ENCODE results near the gene CD209. TPM values are rescaled to one million over a fixed set of nuclear protein-coding genes. Genes with fewer than 3 reads are reported as not detected.
"Not testable (repeated sequence)": the region's sequence is repeated elsewhere in the genome, so short reads cannot be mapped to it uniquely, and the experiment has no call there.

CD209 gene
- total RNA-seq: not detected in 2 replicates

- Mint-ChIP-seq H3K27ac (no peak within 1 kb of the TSS), H3K36me3 (ENCODE audit: low read depth) (no peaks in the 10 kb centered on the region), H3K4me1 (peaks cover 2% of the 10 kb centered on the region), H3K4me3 (no peak within 1 kb of the TSS), H3K9me3 (peaks cover 18% of the 10 kb centered on the region), H3K27me3 (peaks cover 4% of the 10 kb centered on the region)
- no peak for DNase-seq
- intact Hi-C loops (cut with micrococcal nuclease): no loop called here
Measured at GRCh38 chr19:7746903-7747884, at the start of gene CD209. Gene CD209 (minus strand): TSS chr19:7747534. CDS start chr19:7747511, 23 bp downstream.

- no peak overlapping the region for H3K4me3 Mint-ChIP-seq
- H3K4me1 Mint-ChIP-seq: peaks cover 4% of the 10 kb centered on the region
- no peaks in the 10 kb centered on the region for H3K9me3 Mint-ChIP-seq
- intact Hi-C loops (cut with micrococcal nuclease): loop anchor here (10.0 kb wide), 1 partner anchor 61 kb away; the partner anchor contains the start of gene CLEC4G
- no peaks in the 10 kb centered on the region for H3K36me3 Mint-ChIP-seq (ENCODE audit: low read depth)
- no peak for DNase-seq
- H3K27ac Mint-ChIP-seq: no peak overlapping the region
- H3K27me3 Mint-ChIP-seq: peaks cover 39% of the 10 kb centered on the region
Measured at GRCh38 chr19:7795555-7796161, 48.3 kb upstream of the CD209 start.

- H3K4me3 Mint-ChIP-seq: no peak overlapping the region
- intact Hi-C loops (cut with micrococcal nuclease): loop anchor here (10.0 kb wide), 1 partner anchor 59 kb away; the partner anchor contains the start of gene CLEC4G
Measured at GRCh38 chr19:7793493-7793892, 46.2 kb upstream of the CD209 start.

GRCh38 chr19:7792701-7793100 lies 45.4 kb upstream of the CD209 start:
- not testable (repeated sequence) for H3K9me3 Mint-ChIP-seq; H3K36me3 Mint-ChIP-seq (ENCODE audit: low read depth); DNase-seq; H3K4me1 Mint-ChIP-seq; H3K4me3 Mint-ChIP-seq; H3K27ac Mint-ChIP-seq
- intact Hi-C loops (cut with micrococcal nuclease): loop anchor here (10.0 kb wide), 1 partner anchor 58 kb away; the partner anchor contains the start of gene CLEC4G
- peaks cover 28% of the 10 kb centered on the region for H3K27me3 Mint-ChIP-seq

More at GRCh38 chr19:7793493-7793892, 46.2 kb upstream of the CD209 start:
- Mint-ChIP-seq H3K27ac (no peak overlapping the region), H3K36me3 (ENCODE audit: low read depth) (no peaks in the 10 kb centered on the region), H3K9me3 (no peaks in the 10 kb centered on the region), H3K27me3 (peaks cover 33% of the 10 kb centered on the region), H3K4me1 (no peaks in the 10 kb centered on the region)
- DNase-seq: no peak

- Mint-ChIP-seq H3K36me3 (ENCODE audit: low read depth) (no peaks in the 10 kb centered on the region), H3K4me3 (no peak overlapping the region), H3K27ac (no peak overlapping the region), H3K27me3 (peaks cover 27% of the 10 kb centered on the region), H3K4me1 (no peaks in the 10 kb centered on the region), H3K9me3 (no peaks in the 10 kb centered on the region)
- intact Hi-C loops (cut with micrococcal nuclease): loop anchor here (10.0 kb wide), 1 partner anchor 57 kb away; the partner anchor contains the start of gene CLEC4G
- DNase-seq: no peak
Measured at GRCh38 chr19:7792281-7792680, 44.9 kb upstream of the CD209 start.

- no peaks in the 10 kb centered on the region for H3K4me1 Mint-ChIP-seq
- H3K9me3 Mint-ChIP-seq: no peaks in the 10 kb centered on the region
- H3K27me3 Mint-ChIP-seq: peaks cover 21% of the 10 kb centered on the region
- DNase-seq: no peak
- no peaks in the 10 kb centered on the region for H3K36me3 Mint-ChIP-seq (ENCODE audit: low read depth)
- intact Hi-C loops (cut with micrococcal nuclease): loop anchor here (10.0 kb wide), 1 partner anchor 56 kb away; the partner anchor contains the start of gene CLEC4G
- H3K27ac Mint-ChIP-seq: no peak overlapping the region
- no peak overlapping the region for H3K4me3 Mint-ChIP-seq
Measured at GRCh38 chr19:7790416-7790815, 43.1 kb upstream of the CD209 start.

GRCh38 chr19:7789447-7789846 lies 42.1 kb upstream of the CD209 start:
- Mint-ChIP-seq H3K4me3 (no peak overlapping the region), H3K27me3 (peaks cover 26% of the 10 kb centered on the region), H3K36me3 (ENCODE audit: low read depth) (no peaks in the 10 kb centered on the region), H3K9me3 (peaks cover 3% of the 10 kb centered on the region), H3K27ac (no peak overlapping the region), H3K4me1 (peaks cover 2% of the 10 kb centered on the region)
- DNase-seq: no peak
- intact Hi-C loops (cut with micrococcal nuclease): no loop called here

GRCh38 chr19:7788933-7789323 lies 41.6 kb upstream of the CD209 start:
- Mint-ChIP-seq H3K27me3 (peaks cover 29% of the 10 kb centered on the region), H3K9me3 (peaks cover 3% of the 10 kb centered on the region), H3K36me3 (ENCODE audit: low read depth) (no peaks in the 10 kb centered on the region), H3K4me3 (no peak overlapping the region), H3K27ac (no peak overlapping the region), H3K4me1 (peaks cover 2% of the 10 kb centered on the region)
- intact Hi-C loops (cut with micrococcal nuclease): no loop called here
- no peak for DNase-seq

- Mint-ChIP-seq H3K4me3 (no peak overlapping the region), H3K27ac (no peak overlapping the region), H3K36me3 (ENCODE audit: low read depth) (no peaks in the 10 kb centered on the region), H3K4me1 (peaks cover 2% of the 10 kb centered on the region), H3K27me3 (peaks cover 33% of the 10 kb centered on the region), H3K9me3 (peaks cover 3% of the 10 kb centered on the region)
- intact Hi-C loops (cut with micrococcal nuclease): no loop called here
- no peak for DNase-seq
Measured at GRCh38 chr19:7788178-7788932, 41.0 kb upstream of the CD209 start.

- H3K4me3 Mint-ChIP-seq: no peak overlapping the region
- H3K27me3 Mint-ChIP-seq: peaks cover 35% of the 10 kb centered on the region
- no peaks in the 10 kb centered on the region for H3K36me3 Mint-ChIP-seq (ENCODE audit: low read depth)
- no peak for DNase-seq
- intact Hi-C loops (cut with micrococcal nuclease): no loop called here
- H3K4me1 Mint-ChIP-seq: peaks cover 2% of the 10 kb centered on the region
- H3K9me3 Mint-ChIP-seq: peaks cover 3% of the 10 kb centered on the region
- no peak overlapping the region for H3K27ac Mint-ChIP-seq
Measured at GRCh38 chr19:7787602-7788177, 40.4 kb upstream of the CD209 start.

- intact Hi-C loops (cut with micrococcal nuclease): no loop called here
- Mint-ChIP-seq H3K27me3 (peaks cover 33% of the 10 kb centered on the region), H3K27ac (peak overlapping the region; percentile 34), H3K9me3 (peaks cover 3% of the 10 kb centered on the region), H3K36me3 (ENCODE audit: low read depth) (no peaks in the 10 kb centered on the region), H3K4me3 (no peak overlapping the region), H3K4me1 (peaks cover 2% of the 10 kb centered on the region)
- no peak for DNase-seq
Measured at GRCh38 chr19:7787141-7787540, 39.8 kb upstream of the CD209 start.

- intact Hi-C loops (cut with micrococcal nuclease): no loop called here
- Mint-ChIP-seq H3K4me1 (peaks cover 2% of the 10 kb centered on the region), H3K9me3 (peaks cover 3% of the 10 kb centered on the region), H3K27ac (no peak overlapping the region), H3K36me3 (ENCODE audit: low read depth) (no peaks in the 10 kb centered on the region), H3K4me3 (no peak overlapping the region), H3K27me3 (peaks cover 41% of the 10 kb centered on the region)
- DNase-seq: no peak
Measured at GRCh38 chr19:7784856-7785255, 37.5 kb upstream of the CD209 start.

- Mint-ChIP-seq H3K36me3 (ENCODE audit: low read depth) (no peaks in the 10 kb centered on the region), H3K4me3 (no peak overlapping the region), H3K27me3 (peaks cover 38% of the 10 kb centered on the region), H3K9me3 (peaks cover 3% of the 10 kb centered on the region), H3K4me1 (peaks cover 2% of the 10 kb centered on the region), H3K27ac (no peak overlapping the region)
- DNase-seq: no peak
- intact Hi-C loops (cut with micrococcal nuclease): no loop called here
Measured at GRCh38 chr19:7783991-7784423, 36.7 kb upstream of the CD209 start.
